Sigmoid colon (tissue), 7 donors: ENCODE data around the gene IDNK. TPM values are rescaled to one million over a fixed set of nuclear protein-coding genes. Genes with fewer than 3 reads are reported as not detected.

ENCODE experiments used
- DNase-seq: peaks from one replicate; pipeline ENCODE4 v3.0.0-alpha.2; 2019
- H3K27ac ChIP-seq, 4 donors: fragments of 200-600 bp; sonication (generic); one replicate each; pipeline ENCODE4 v1.5.1; 2016 to 2019; ENCODE audit warnings: mild to moderate bottlenecking in 1 of 4
- H3K27me3 ChIP-seq, 3 donors: fragments of 200-600 bp; sonication (generic); one replicate each; pipeline ENCODE4 v1.5.1; 2019; ENCODE audit warnings: mild to moderate bottlenecking in 1 of 3
- H3K36me3 ChIP-seq, 4 donors: fragments of 200-600 bp; sonication (generic); one replicate each; pipeline ENCODE4 v1.5.1; 2016 to 2019
- H3K4me1 ChIP-seq, 4 donors: fragments of 200-600 bp; sonication (generic); one replicate each; pipeline ENCODE4 v1.5.1; 2017 to 2019
- H3K4me3 ChIP-seq, 4 donors: fragments of 200-600 bp; sonication (generic); one replicate each; pipeline ENCODE4 v1.5.1; 2017 to 2019; ENCODE audit warnings: mild to moderate bottlenecking in 2 of 4, moderate library complexity in 1 of 4
- H3K9me3 ChIP-seq, 4 donors: fragments of 200-600 bp in 3 of 4; sonication (generic) in 3 of 4; one replicate each; pipeline versions ENCODE4 v1.5.1 to v1.6.1; 2013 to 2019
- CTCF ChIP-seq, 4 experiments: fragments of 450-650 bp in 3 of 4; fragments of 200-600 bp in 1 of 4; IDR thresholded peaks; one replicate each; pipeline ENCODE4 v1.5.1; 2016 to 2019; ENCODE audit warnings: antibody characterized with exemption in 4 of 4, mild to moderate bottlenecking in 3 of 4, moderate library complexity in 2 of 4
- EP300 ChIP-seq, 4 donors: sonication (generic); formaldehyde crosslinking; IDR thresholded peaks; one replicate each; pipeline ENCODE4 v1.6.1; 2017; ENCODE audit warnings: antibody characterized with exemption in 4 of 4
- POLR2A ChIP-seq, 2 donors: fragments of 450-650 bp; IDR thresholded peaks; one replicate each; pipeline ENCODE4 v1.6.1; 2016; ENCODE audit warnings: antibody characterized with exemption in 2 of 2, mild to moderate bottlenecking in 2 of 2, moderate library complexity in 2 of 2
- POLR2AphosphoS5 ChIP-seq, 4 donors: sonication (generic); formaldehyde crosslinking; IDR thresholded peaks; one replicate each; pipeline ENCODE4 v1.6.1; 2017; ENCODE audit warnings: antibody characterized with exemption in 4 of 4
- WGBS, 2 donors: extraction: QIAGEN DNeasy Blood & Tissue Kit; methylation state at CpG; one replicate each; pipeline ENCODE4 v1.1.7; 2013; 5-methylcytosine and 5-hydroxymethylcytosine counted together
- intact Hi-C: fragments of 100-400 bp; cut with DNase I; formaldehyde crosslinking; loops from one replicate; pipeline ENCODE4 v1.15.1; 2023
- polyA plus RNA-seq, 3 donors: library from polyadenylated mRNA; stranded (reverse); fragments of 200-250 nt; gene quantifications; one replicate each; pipeline ENCODE4 v1.2.3, GENCODE V29; 2013
- total RNA-seq, 4 donors: library from RNA; depleted of rRNA; stranded (reverse); fragments of >200 nt; gene quantifications; one replicate each; pipeline ENCODE4 v1.1.0, GENCODE V29; 2016
- donor health status: healthy with polysubstance abuse.
- donor health status: Bipolar disorder and iron deficiency.
- donor health status: healthy.

IDNK gene
- total and polyA plus RNA-seq, 7 donors = 3.3 to 22.2 (median 9.4) TPM

- Histone ChIP-seq H3K27me3 (no peaks in the 10 kb centered on the region), H3K27ac (no peak overlapping the region), H3K4me3 (no peak overlapping the region), H3K4me1 (no peaks in the 10 kb centered on the region), H3K9me3 (no peaks in the 10 kb centered on the region), H3K36me3 (no peaks in the 10 kb centered on the region)
- DNase-seq = no peak
- TF ChIP-seq POLR2A (IDR thresholded peaks at IDR 0.05) (no peak), POLR2AphosphoS5 (IDR thresholded peaks at IDR 0.05) (no peak), CTCF (IDR thresholded peaks at IDR 0.05) (no peak), EP300 (IDR thresholded peaks at IDR 0.05) (no peak)
- intact Hi-C loops = no loop called here
- WGBS, 2 donors = 12 to 47% methylated on average over 1 of the region's 1 CpG
Observed at GRCh38 chr9:83637389-83637788, 14.4 kb downstream of the IDNK start.

GRCh38 chr9:83639266-83639665 is 16.3 kb downstream of the IDNK start:
- Histone ChIP-seq H3K36me3 (no peaks in the 10 kb centered on the region), H3K4me1 (no peaks in the 10 kb centered on the region), H3K4me3 (no peak overlapping the region), H3K27ac (no peak overlapping the region), H3K9me3 (no peaks in the 10 kb centered on the region), H3K27me3 (no peaks in the 10 kb centered on the region)
- no peak for DNase-seq
- intact Hi-C loops = no loop called here
- no peak for TF ChIP-seq CTCF (IDR thresholded peaks at IDR 0.05)
- no peak for TF ChIP-seq EP300 (IDR thresholded peaks at IDR 0.05)
- no peak for TF ChIP-seq POLR2A (IDR thresholded peaks at IDR 0.05)
- no peak for TF ChIP-seq POLR2AphosphoS5 (IDR thresholded peaks at IDR 0.05)
- WGBS, 2 donors = 80 to 86% methylated on average over 1 of the region's 1 CpG

GRCh38 chr9:83642793-83643192 is 19.9 kb downstream of the IDNK start:
- intact Hi-C loops = no loop called here
- 84 to 89% methylated on average over 4 of the region's 4 CpGs for WGBS, 2 donors
- Histone ChIP-seq H3K27ac (no peak overlapping the region), H3K9me3 (no peaks in the 10 kb centered on the region), H3K4me1 (no peaks in the 10 kb centered on the region), H3K36me3 (peaks cover 0 to 13% (median 0%) of the 10 kb centered on the region in 4 donors), H3K27me3 (no peaks in the 10 kb centered on the region), H3K4me3 (no peak overlapping the region)
- no peak for DNase-seq
- TF ChIP-seq POLR2AphosphoS5 (IDR thresholded peaks at IDR 0.05) (no peak), POLR2A (IDR thresholded peaks at IDR 0.05) (no peak), EP300 (IDR thresholded peaks at IDR 0.05) (no peak), CTCF (IDR thresholded peaks at IDR 0.05) (no peak)

- DNase-seq = no peak
- Histone ChIP-seq H3K27me3 (no peaks in the 10 kb centered on the region), H3K27ac (no peak overlapping the region), H3K4me1 (no peaks in the 10 kb centered on the region), H3K4me3 (no peak overlapping the region), H3K36me3 (peaks cover 0 to 33% (median 9%) of the 10 kb centered on the region in 4 donors), H3K9me3 (no peaks in the 10 kb centered on the region)
- intact Hi-C loops = loop anchor here (2.0 kb wide), 1 partner anchor 22 kb away; no protein-coding TSS in a partner anchor
- whole genome bisulfite sequencing, 2 donors = 77 to 89% methylated on average over 8 of the region's 8 CpGs
- TF ChIP-seq CTCF (IDR thresholded peaks at IDR 0.05) = no peak
- no peak for TF ChIP-seq POLR2A (IDR thresholded peaks at IDR 0.05)
- TF ChIP-seq EP300 (IDR thresholded peaks at IDR 0.05) = no peak
- no peak for TF ChIP-seq POLR2AphosphoS5 (IDR thresholded peaks at IDR 0.05)
Observed at GRCh38 chr9:83646500-83647239, 23.7 kb downstream of the IDNK start.
